Inflammatory macrophage treated with lipopolysaccharide for 4 hours (primary cell): ENCODE data around the gene MPO.
A peak's percentile ranks its signal among the peaks of the same experiment; 100 is the strongest.

Experiments used
- DNase-seq: peaks from one replicate; pipeline ENCODE4 v3.0.0-alpha.2; 2020

MPO gene

DNA sequence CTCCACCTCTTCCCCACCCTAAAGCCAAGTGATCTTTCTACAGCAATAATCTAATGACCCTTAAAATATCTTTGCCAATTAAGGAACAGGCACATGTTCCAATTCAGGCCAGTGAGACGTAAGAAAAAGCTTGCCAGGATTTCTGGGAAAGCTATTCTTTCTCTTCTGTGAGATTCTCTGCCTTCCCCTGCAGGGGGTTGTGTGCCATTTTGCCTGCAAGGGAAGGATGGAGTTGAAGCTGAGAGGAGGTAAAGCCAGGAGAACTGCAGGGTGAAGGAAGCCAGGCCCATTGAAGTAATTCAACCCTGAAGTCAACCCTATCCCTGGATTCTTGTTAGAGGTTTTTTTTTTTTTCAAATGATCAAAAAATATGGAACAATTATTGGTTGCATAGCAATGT lies 51.4 kb downstream of the MPO start:
- no peak for DNase-seq

DNA sequence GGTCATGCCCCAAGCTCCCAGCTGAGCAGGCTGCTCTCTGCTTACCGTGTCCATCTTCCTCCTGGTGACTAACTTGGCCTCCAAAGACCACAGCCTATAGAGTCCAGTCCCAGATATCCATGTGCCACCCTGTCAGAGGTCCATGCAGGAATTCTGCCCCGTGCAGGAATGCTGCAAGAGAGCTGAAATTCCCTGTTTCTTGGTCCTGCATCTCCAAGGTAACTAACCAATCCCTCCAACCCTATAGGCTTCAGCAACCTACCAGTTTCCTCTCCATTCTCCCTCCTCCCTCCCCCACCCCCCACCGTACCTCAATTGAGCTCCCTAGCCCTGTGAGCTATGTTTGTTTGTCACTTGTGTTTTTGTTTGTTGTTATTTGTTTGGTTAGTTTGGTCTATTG lies 52.1 kb downstream of the MPO start:
- no peak for DNase-seq

GRCh38 chr17:58227733-58228132 lies 53.0 kb downstream of the MPO start:
- no peak for DNase-seq

GRCh38 chr17:58224315-58224714 lies 56.4 kb downstream of the MPO start:
- DNase-seq = peak; percentile 63
